ENCODE results near the gene PPDPF. TPM values are rescaled to one million over a fixed set of nuclear protein-coding genes. Genes with fewer than 3 reads are reported as not detected.

PPDPF gene
- total RNA-seq, 1 donor from 2014 or later, result 122 TPM

DNA sequence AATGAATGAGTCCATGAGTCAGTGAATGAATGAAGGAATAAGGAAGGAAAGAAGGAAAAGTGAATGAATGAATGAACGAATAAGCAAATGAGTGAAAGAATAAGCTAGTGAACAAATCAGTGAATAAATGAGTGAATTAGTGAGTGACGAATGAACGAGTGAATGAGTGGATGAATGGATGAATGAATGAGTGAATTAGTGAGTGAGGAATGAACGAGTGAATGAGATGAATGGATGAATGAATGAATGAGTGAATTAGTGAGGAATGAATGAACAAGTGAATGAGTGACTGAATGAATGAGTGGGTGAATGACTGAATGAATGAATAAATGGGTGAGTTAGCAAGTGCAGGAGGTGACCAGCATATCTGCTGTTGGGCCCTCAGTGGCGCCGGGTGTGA lies 23.2 kb downstream of the PPDPF start:
- H3K9me3 Mint-ChIP-seq, result no peaks in the 10 kb centered on the region
- no peaks in the 10 kb centered on the region for H3K36me3 Mint-ChIP-seq (ENCODE audit: low read depth)
- H3K27me3 Mint-ChIP-seq (ENCODE audit: insufficient read depth), result peaks cover 3% of the 10 kb centered on the region
- H3K27ac Mint-ChIP-seq, result no peak overlapping the region
- no peaks in the 10 kb centered on the region for H3K4me1 Mint-ChIP-seq (ENCODE audit: low read depth)
- no peak overlapping the region for H3K4me3 Mint-ChIP-seq
- intact Hi-C loops (cut with micrococcal nuclease), result no loop called here
- no peak for DNase-seq (ENCODE audit: low spot score)

DNA sequence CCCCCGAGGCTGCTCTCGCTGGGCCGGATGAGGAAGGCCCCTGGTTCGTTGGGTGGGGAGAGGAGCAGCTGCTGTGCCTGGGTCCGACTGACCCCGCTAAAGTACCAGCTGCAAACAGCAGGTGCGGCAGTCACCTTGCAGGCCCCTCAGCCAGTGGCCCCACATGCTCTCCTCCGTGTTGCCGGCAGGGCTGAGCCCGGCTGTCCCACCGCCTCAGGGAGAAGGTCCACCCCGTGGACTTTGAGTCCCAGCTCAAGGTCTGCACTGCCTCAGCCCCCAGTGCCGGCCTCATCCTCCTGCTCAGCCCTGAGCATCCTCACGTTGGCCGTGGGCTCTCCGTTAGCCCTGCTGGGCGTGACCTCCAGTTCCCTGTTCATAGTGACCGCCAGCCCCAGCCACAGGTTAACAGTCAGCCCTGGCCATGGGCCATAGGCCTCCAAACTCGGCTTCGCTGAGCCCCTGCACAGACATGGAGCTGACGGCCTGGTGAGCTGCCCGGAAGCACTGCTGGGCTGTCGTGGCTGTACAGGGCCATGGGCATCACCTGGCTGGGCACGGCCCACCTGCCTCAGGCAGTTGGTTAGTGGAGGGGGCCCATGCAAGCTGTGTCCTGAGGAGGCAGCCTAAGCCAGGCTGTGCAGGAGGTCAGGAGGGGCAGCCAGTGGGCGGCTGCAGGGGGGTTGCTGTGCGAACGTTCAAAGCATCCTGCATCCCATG lies 23.8 kb downstream of the PPDPF start:
- H3K9me3 Mint-ChIP-seq, result no peaks in the 10 kb centered on the region
- no peaks in the 10 kb centered on the region for H3K36me3 Mint-ChIP-seq (ENCODE audit: low read depth)
- intact Hi-C loops (cut with micrococcal nuclease), result no loop called here
- no peak for DNase-seq (ENCODE audit: low spot score)
- no peak overlapping the region for H3K4me3 Mint-ChIP-seq
- H3K4me1 Mint-ChIP-seq (ENCODE audit: low read depth), result no peaks in the 10 kb centered on the region
- H3K27ac Mint-ChIP-seq, result no peak overlapping the region
- H3K27me3 Mint-ChIP-seq (ENCODE audit: insufficient read depth), result peaks cover 4% of the 10 kb centered on the region

DNA sequence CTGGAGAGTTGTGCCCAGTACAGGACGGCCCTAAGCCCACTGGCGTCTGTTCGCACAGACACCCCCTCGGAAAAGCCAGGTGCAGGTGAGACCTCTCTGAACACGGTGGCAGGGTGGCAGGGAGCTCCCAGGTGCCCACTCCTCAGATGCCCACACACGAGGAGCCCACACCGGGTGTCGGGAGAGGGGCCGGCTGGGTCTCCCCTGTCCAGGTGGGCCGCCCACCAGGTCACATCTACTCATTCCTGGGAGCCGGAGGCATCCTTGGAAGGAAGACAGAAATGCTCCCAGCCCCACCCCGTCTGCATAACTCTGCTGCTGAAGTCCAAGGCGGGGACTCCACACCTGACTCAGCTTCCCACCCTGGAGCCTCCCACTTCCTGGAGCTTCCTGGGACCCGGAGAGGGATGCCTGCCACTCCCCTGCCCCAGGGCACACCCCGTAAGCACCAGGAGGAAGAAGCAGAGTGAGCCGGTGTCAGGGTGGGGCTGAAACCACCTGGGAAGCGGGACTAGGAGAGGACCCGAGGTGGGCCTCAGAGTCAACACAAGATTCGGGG lies 24.5 kb downstream of the PPDPF start:
- H3K4me1 Mint-ChIP-seq (ENCODE audit: low read depth), result no peaks in the 10 kb centered on the region
- H3K27ac Mint-ChIP-seq, result no peak overlapping the region
- H3K36me3 Mint-ChIP-seq (ENCODE audit: low read depth), result no peaks in the 10 kb centered on the region
- peaks cover 8% of the 10 kb centered on the region for H3K27me3 Mint-ChIP-seq (ENCODE audit: insufficient read depth)
- H3K4me3 Mint-ChIP-seq, result no peak overlapping the region
- H3K9me3 Mint-ChIP-seq, result no peaks in the 10 kb centered on the region
- intact Hi-C loops (cut with micrococcal nuclease), result no loop called here
- DNase-seq (ENCODE audit: low spot score), result no peak

DNA sequence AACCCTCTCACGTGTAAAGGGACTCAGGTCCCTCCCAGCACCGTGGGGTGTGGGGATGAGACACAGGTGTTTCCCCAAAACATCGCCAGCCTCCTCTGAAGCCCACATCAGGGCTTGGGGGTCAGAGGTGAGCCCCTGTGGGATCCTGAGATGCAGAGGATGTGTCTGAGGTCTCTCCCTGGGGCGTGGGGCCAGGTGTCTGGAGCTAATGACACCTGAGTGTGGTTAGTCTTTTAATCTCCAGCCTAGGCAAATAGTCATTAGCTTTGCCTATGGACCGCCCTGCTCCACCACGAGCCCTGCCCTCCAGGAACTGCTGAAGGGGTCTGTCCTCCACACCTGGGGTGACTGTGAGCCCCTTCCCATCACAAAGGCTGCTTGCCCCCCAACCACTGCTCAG lies 25.2 kb downstream of the PPDPF start:
- intact Hi-C loops (cut with micrococcal nuclease), result no loop called here

DNA sequence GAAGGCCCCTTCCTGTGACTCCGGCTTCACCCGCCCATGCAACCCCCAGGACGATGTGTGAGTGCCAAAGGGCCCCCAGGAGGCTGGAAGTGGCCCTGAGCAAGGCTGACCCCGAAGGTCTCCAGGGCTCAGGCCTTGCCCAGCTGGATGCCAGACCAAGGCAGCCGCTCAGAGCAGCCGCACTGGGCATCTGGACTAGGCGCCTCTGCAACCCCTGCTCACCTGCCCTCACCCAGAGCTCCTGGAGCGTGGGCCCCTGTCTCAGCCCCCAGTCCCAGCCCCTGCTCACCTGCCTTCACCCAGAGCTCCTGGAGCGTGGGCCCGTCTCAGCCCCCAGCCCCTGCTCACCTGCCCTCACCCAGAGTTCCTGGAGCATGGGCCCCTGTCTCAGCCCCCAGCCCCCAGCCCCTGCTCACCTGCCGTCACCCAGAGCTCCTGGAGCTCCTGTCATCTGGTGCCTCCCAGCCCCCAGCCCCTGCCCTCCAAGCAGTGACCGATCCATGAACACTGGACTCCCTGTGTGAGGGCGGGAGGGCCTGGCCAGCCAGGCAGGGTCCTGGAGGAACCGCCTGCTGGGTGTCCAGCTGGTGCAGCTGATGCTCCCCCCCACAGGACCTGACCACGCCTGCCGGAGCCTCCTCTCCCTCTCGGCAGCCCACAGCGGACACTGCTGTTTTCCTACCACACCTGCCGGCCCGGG lies 25.8 kb downstream of the PPDPF start:
- DNase-seq (ENCODE audit: low spot score), result no peak
- intact Hi-C loops (cut with micrococcal nuclease), result no loop called here
- Mint-ChIP-seq H3K27me3 (ENCODE audit: insufficient read depth) (peaks cover 13% of the 10 kb centered on the region), H3K27ac (no peak overlapping the region), H3K36me3 (ENCODE audit: low read depth) (no peaks in the 10 kb centered on the region), H3K4me1 (ENCODE audit: low read depth) (no peaks in the 10 kb centered on the region), H3K9me3 (no peaks in the 10 kb centered on the region), H3K4me3 (no peak overlapping the region)

More for the DNA sequence above, 25.2 kb downstream of the PPDPF start:
- no peak overlapping the region for H3K27ac Mint-ChIP-seq
- no peak for DNase-seq (ENCODE audit: low spot score)
- H3K36me3 Mint-ChIP-seq (ENCODE audit: low read depth), result no peaks in the 10 kb centered on the region
- no peak overlapping the region for H3K4me3 Mint-ChIP-seq
- no peaks in the 10 kb centered on the region for H3K4me1 Mint-ChIP-seq (ENCODE audit: low read depth)
- no peaks in the 10 kb centered on the region for H3K9me3 Mint-ChIP-seq
- peaks cover 13% of the 10 kb centered on the region for H3K27me3 Mint-ChIP-seq (ENCODE audit: insufficient read depth)

DNA sequence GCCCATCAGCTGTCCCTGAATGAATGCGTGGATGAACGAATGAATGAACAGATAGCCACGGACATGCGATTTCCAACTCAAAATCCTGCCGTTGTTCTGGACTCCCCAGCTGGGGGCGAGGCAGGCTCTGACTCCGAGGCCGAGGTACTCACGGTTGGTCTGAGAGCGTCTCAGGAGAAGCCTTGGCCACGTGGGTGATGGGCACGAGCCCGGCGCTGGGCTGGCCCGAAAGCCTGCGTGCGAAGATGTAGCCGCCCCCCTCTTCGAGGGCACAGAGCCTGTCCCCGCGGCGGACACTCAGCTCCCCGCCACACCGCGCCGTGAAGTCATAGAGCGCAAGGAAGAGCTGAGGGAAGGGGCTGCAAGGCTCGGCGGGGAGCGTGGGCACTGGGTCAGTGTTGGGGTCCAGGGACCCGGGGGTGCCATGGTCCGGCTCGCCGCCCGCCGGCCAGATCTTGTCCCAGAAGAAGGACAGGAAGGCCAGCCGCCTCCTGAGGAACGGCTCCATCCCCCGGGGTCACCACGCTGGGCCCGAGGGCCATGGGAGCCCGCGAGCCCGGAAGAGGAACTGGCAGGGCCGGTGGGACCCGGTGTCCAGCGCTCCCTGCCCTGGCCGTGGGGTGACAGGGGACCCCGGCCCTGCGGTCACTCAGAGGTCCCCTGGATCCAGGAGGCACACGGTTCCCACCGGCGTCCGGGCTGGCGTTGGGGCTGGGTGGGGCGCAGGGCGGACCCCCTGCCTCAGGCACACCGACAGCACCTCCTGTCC lies 26.6 kb downstream of the PPDPF start:
- Mint-ChIP-seq H3K4me3 (no peak overlapping the region), H3K27ac (no peak overlapping the region), H3K27me3 (ENCODE audit: insufficient read depth) (peaks cover 16% of the 10 kb centered on the region), H3K36me3 (ENCODE audit: low read depth) (no peaks in the 10 kb centered on the region), H3K9me3 (no peaks in the 10 kb centered on the region), H3K4me1 (ENCODE audit: low read depth) (no peaks in the 10 kb centered on the region)
- DNase-seq (ENCODE audit: low spot score), result no peak
- intact Hi-C loops (cut with micrococcal nuclease), result no loop called here

DNA sequence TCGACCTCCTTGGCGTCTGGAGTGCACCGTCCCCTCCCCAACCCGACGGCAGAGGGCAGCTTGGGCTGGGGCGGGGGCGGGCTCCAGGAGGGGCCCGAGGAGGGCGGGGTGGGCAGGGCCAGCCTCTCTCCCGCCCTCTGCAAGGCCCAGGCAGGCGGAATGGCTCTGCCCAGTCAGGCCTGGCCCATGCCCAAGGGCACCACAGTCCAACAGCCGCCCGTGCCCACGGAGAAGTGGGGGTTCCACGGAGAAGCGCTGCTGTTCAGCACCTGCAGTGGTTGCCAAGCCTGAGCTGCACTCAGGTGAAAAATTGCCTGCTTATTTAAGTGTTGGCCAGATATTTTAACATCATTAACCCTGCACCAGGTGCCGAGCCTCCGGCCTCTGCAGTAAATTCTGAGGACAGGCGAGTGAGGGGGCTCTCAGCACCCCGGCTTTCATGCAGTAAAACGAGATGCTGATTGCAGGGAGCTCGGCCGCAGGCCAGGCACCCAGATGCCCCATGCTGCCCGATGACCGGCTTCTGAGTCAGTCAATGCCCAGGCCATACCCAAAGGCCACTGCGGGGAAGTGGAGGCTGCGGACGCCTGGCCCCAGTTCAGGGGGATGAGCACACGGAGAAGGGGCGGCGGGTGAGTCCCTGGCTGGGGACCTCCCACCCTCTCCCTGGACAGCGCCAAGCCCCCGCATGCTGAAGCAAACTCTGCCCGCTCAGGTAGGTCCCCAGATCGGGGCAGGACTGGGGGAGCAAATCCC lies 27.3 kb downstream of the PPDPF start, which contains the start of gene SRMS:
Gene SRMS, minus strand, starts transcription at position 25 of the 756 bp plus-strand sequence. CDS start 286 bp downstream, outside the sequence.
- H3K36me3 Mint-ChIP-seq (ENCODE audit: low read depth), result no peaks in the 10 kb centered on the region
- no peak within 1 kb of the TSS for H3K27ac Mint-ChIP-seq
- no peak for DNase-seq (ENCODE audit: low spot score)
- intact Hi-C loops (cut with micrococcal nuclease), result no loop called here
- peaks cover 19% of the 10 kb centered on the region for H3K27me3 Mint-ChIP-seq (ENCODE audit: insufficient read depth)
- H3K9me3 Mint-ChIP-seq, result no peaks in the 10 kb centered on the region
- H3K4me1 Mint-ChIP-seq (ENCODE audit: low read depth), result peaks cover 6% of the 10 kb centered on the region
- H3K4me3 Mint-ChIP-seq, result no peak within 1 kb of the TSS

DNA sequence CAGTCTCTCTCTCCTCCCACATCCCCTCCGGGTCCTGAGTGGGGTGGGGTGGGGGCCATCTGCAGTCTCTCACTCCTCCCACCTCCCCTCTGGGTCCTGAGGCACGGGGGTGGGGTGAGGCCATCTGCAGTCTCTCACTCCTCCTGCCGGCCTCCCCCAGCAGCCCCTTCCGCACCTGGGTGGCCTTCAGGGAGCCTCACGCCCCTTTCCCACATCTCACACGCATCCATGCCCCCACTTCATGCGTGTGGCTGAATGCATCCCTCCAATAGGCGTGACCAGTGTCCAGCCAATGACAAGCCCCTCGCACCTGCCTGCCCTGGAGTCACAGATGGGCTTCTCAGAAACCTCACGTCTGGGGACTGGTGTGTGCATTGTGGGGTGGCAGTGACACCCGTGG lies 28.0 kb downstream of the PPDPF start:
- Mint-ChIP-seq H3K4me3 (no peak overlapping the region), H3K27ac (no peak overlapping the region), H3K9me3 (no peaks in the 10 kb centered on the region), H3K4me1 (ENCODE audit: low read depth) (peaks cover 9% of the 10 kb centered on the region), H3K36me3 (ENCODE audit: low read depth) (no peaks in the 10 kb centered on the region), H3K27me3 (ENCODE audit: insufficient read depth) (peaks cover 19% of the 10 kb centered on the region)
- intact Hi-C loops (cut with micrococcal nuclease), result no loop called here
- DNase-seq (ENCODE audit: low spot score), result no peak

DNA sequence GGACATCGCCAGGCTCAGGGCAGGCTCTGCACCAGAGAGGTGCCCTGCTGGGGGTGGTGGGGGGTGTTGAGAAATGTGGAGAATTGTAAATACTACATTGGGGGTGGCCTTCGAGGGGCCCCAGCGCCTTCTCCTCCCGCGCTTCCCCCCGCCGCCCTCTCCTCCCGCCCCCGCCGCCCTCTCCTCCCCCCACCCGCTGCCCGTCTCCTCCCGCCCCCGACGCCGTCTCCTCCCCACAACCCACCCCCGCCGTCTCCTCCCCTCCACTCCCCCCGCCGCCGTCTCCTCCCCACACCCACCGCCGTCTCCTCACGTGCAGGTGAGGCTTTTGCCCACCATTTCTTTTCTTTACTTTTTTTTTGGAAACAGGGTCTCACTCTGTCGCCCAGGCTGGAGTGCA lies 28.5 kb downstream of the PPDPF start:
- Mint-ChIP-seq H3K9me3 (no peaks in the 10 kb centered on the region), H3K27ac (no peak overlapping the region), H3K36me3 (ENCODE audit: low read depth) (no peaks in the 10 kb centered on the region), H3K27me3 (ENCODE audit: insufficient read depth) (peaks cover 19% of the 10 kb centered on the region), H3K4me3 (no peak overlapping the region), H3K4me1 (ENCODE audit: low read depth) (peaks cover 9% of the 10 kb centered on the region)
- DNase-seq (ENCODE audit: low spot score), result no peak
- intact Hi-C loops (cut with micrococcal nuclease), result no loop called here

DNA sequence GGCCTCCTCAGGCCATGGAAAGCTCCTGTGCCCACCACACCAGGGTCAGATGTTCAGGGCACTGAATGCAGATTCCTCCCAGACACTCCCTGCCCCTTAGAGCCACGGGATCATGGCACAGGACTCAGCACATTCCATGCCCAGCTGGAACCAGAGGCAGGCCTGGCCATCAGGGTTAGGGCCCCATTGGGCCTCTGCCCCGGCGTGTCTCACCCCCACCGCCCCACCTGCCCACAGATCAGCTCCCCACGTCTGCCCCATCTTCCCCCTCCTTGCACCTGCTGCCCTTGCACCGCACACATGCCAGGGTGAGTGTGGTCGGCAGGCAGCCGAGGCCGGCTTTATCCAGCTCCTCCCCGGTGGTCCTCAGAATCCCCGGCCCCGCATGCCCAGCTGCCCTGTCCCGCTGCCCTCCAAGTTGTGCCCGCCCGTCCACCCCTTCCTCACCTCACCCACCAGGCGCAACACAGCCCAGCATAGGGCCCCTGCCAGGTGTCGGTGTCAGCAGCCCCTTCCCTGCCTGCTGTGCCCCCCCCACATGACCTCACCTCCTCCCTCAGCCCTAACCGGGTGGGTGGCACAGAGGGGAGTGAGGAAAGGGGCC lies 29.2 kb downstream of the PPDPF start:
- peaks cover 9% of the 10 kb centered on the region for H3K4me1 Mint-ChIP-seq (ENCODE audit: low read depth)
- peaks cover 19% of the 10 kb centered on the region for H3K27me3 Mint-ChIP-seq (ENCODE audit: insufficient read depth)
- no peak overlapping the region for H3K4me3 Mint-ChIP-seq
- intact Hi-C loops (cut with micrococcal nuclease), result no loop called here
- DNase-seq (ENCODE audit: low spot score), result no peak
- no peak overlapping the region for H3K27ac Mint-ChIP-seq
- no peaks in the 10 kb centered on the region for H3K36me3 Mint-ChIP-seq (ENCODE audit: low read depth)
- no peaks in the 10 kb centered on the region for H3K9me3 Mint-ChIP-seq

DNA sequence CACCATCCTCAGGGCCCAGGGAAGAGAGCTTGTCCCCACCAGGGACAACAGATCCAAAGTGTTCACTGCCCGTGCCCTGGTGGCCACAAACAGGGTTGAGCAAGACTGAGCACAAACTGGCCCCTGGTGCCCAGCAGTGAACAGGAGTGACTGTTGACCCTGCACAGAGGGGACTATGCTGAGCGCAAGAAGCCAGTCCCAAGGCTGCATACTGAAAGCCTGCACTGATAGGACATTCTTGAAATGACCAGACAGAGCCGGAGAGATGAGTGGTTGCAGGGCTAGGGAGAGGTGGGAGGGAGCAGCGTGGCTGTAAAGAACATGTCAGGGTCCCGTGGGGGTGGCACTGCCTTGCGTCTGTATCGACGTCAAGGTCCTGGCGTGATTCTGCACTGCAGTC lies 30.5 kb downstream of the PPDPF start:
- intact Hi-C loops (cut with micrococcal nuclease), result no loop called here
- no peak overlapping the region for H3K4me3 Mint-ChIP-seq
- H3K4me1 Mint-ChIP-seq (ENCODE audit: low read depth), result peaks cover 9% of the 10 kb centered on the region
- H3K27me3 Mint-ChIP-seq (ENCODE audit: insufficient read depth), result peaks cover 19% of the 10 kb centered on the region
- no peak for DNase-seq (ENCODE audit: low spot score)
- no peaks in the 10 kb centered on the region for H3K36me3 Mint-ChIP-seq (ENCODE audit: low read depth)
- no peak overlapping the region for H3K27ac Mint-ChIP-seq
- H3K9me3 Mint-ChIP-seq, result no peaks in the 10 kb centered on the region
